Tibial nerve (tissue), 4 donors: ENCODE data around the gene PUM1. TPM values are rescaled to one million over a fixed set of nuclear protein-coding genes. Genes with fewer than 3 reads are reported as not detected.
A peak's percentile ranks its signal among the peaks of the same experiment; 100 is the strongest.

Experiments
- DNase-seq, 2 donors: peaks; one replicate each; pipeline ENCODE4 v3.0.0-alpha.2; 2019; ENCODE audit warnings: low spot score in 2 of 2
- H3K27ac ChIP-seq, 4 donors: fragments of 200-600 bp; sonication (generic) in 3 of 4; one replicate each; pipeline ENCODE4 v1.5.1; 2017 to 2019; ENCODE audit warnings: mild to moderate bottlenecking in 1 of 4
- H3K27me3 ChIP-seq, 2 donors: fragments of 200-600 bp; sonication (generic) in 1 of 2; one replicate each; pipeline versions ENCODE4 v1.5.1 to v1.6.0; 2017 to 2019
- H3K36me3 ChIP-seq, 3 donors: fragments of 200-600 bp; sonication (generic); one replicate each; pipeline ENCODE4 v1.5.1; 2018 to 2019
- H3K4me1 ChIP-seq, 4 donors: fragments of 200-600 bp; sonication (generic) in 3 of 4; one replicate each; pipeline ENCODE4 v1.5.1; 2017 to 2019
- H3K4me3 ChIP-seq, 4 donors: fragments of 200-600 bp; sonication (generic) in 3 of 4; one replicate each; pipeline ENCODE4 v1.5.1; 2017 to 2019; ENCODE audit warnings: mild to moderate bottlenecking in 1 of 4, moderate library complexity in 1 of 4
- H3K9me3 ChIP-seq, 4 donors: fragments of 200-600 bp; sonication (generic) in 3 of 4; one replicate each; pipeline ENCODE4 v1.5.1; 2017 to 2019
- CTCF ChIP-seq, 5 experiments: fragments of 200-600 bp in 3 of 5; fragments of 450-650 bp in 2 of 5; sonication (generic) in 3 of 5; IDR thresholded peaks; one replicate each; pipeline ENCODE4 v1.5.1; 2016 to 2019; ENCODE audit warnings: antibody characterized with exemption in 5 of 5, mild to moderate bottlenecking in 3 of 5, moderate library complexity in 2 of 5
- EP300 ChIP-seq, 2 donors: sonication (generic); formaldehyde crosslinking; IDR thresholded peaks; one replicate each; pipeline ENCODE4 v1.6.1; 2017; ENCODE audit warnings: antibody characterized with exemption in 2 of 2, mild to moderate bottlenecking in 1 of 2
- POLR2A ChIP-seq, 2 donors: fragments of 450-650 bp; IDR thresholded peaks; one replicate each; pipeline ENCODE4 v1.6.1; 2017; ENCODE audit warnings: antibody characterized with exemption in 2 of 2, mild to moderate bottlenecking in 2 of 2, moderate library complexity in 2 of 2
- WGBS, 2 donors: methylation state at CpG; one replicate each; pipeline ENCODE4 v1.1.5; 2018; 5-methylcytosine and 5-hydroxymethylcytosine counted together
- total RNA-seq, 4 donors: library from RNA; depleted of rRNA; stranded (reverse); fragments of >200 nt; gene quantifications; one replicate each; pipeline ENCODE4 v1.1.0, GENCODE V29; 2016

The PUM1 gene
- total RNA-seq, 4 donors from 2014 or later, result 64.8 to 93.4 (median 76.0) TPM

- peaks cover 0 to 15% (median 0%) of the 10 kb centered on the region in 4 donors for H3K4me1 ChIP-seq
- WGBS, 2 donors, result 86 to 89% methylated on average over 3 of the region's 3 CpGs
- H3K27ac ChIP-seq, result no peak overlapping the region
- no peaks in the 10 kb centered on the region for H3K9me3 ChIP-seq
- no peak overlapping the region for H3K4me3 ChIP-seq
- TF ChIP-seq POLR2A (IDR thresholded peaks at IDR 0.05) (no peak), EP300 (IDR thresholded peaks at IDR 0.05) (no peak), CTCF (IDR thresholded peaks at IDR 0.05) (no peak)
- no peaks in the 10 kb centered on the region for H3K27me3 ChIP-seq
- no peak for DNase-seq
- peaks cover 2 to 70% (median 9%) of the 10 kb centered on the region in 3 donors for H3K36me3 ChIP-seq
Measured at GRCh38 chr1:30934613-30935012, 130.9 kb downstream of the PUM1 start.

GRCh38 chr1:30933874-30934252 lies 131.7 kb downstream of the PUM1 start:
- Histone ChIP-seq H3K4me3 (no peak overlapping the region), H3K27me3 (no peaks in the 10 kb centered on the region), H3K27ac (no peak overlapping the region), H3K9me3 (no peaks in the 10 kb centered on the region), H3K4me1 (peaks cover 0 to 17% (median 0%) of the 10 kb centered on the region in 4 donors), H3K36me3 (peaks cover 2 to 63% (median 9%) of the 10 kb centered on the region in 3 donors)
- 84 to 85% methylated on average over 4 of the region's 4 CpGs for WGBS, 2 donors
- TF ChIP-seq EP300 (IDR thresholded peaks at IDR 0.05), result no peak
- no peak for TF ChIP-seq POLR2A (IDR thresholded peaks at IDR 0.05)
- no peak for TF ChIP-seq CTCF (IDR thresholded peaks at IDR 0.05)
- DNase-seq, result no peak

- H3K9me3 ChIP-seq, result no peaks in the 10 kb centered on the region
- no peaks in the 10 kb centered on the region for H3K27me3 ChIP-seq
- DNase-seq, result no peak
- peaks cover 0 to 17% (median 0%) of the 10 kb centered on the region in 4 donors for H3K4me1 ChIP-seq
- 71 to 73% methylated on average over 6 of the region's 6 CpGs for WGBS, 2 donors
- no peak overlapping the region for H3K4me3 ChIP-seq
- TF ChIP-seq EP300 (IDR thresholded peaks at IDR 0.05) (no peak), CTCF (IDR thresholded peaks at IDR 0.05) (no peak), POLR2A (IDR thresholded peaks at IDR 0.05) (no peak)
- H3K27ac ChIP-seq, result peak overlapping the region in 2 of 4 donors; percentile 52 to 62
- H3K36me3 ChIP-seq, result peaks cover 0 to 36% (median 0%) of the 10 kb centered on the region in 3 donors
Measured at GRCh38 chr1:30930631-30931173, 134.8 kb downstream of the PUM1 start.

- H3K4me3 ChIP-seq, result no peak overlapping the region
- TF ChIP-seq POLR2A (IDR thresholded peaks at IDR 0.05), result no peak
- TF ChIP-seq EP300 (IDR thresholded peaks at IDR 0.05), result no peak
- TF ChIP-seq CTCF (IDR thresholded peaks at IDR 0.05), result no peak
- H3K36me3 ChIP-seq, result peaks cover 0 to 31% (median 0%) of the 10 kb centered on the region in 3 donors
- H3K27me3 ChIP-seq, result no peaks in the 10 kb centered on the region
- no peaks in the 10 kb centered on the region for H3K9me3 ChIP-seq
- 56 to 67% methylated on average over 8 of the region's 8 CpGs for WGBS, 2 donors
- peak overlapping the region in 2 of 4 donors; percentile 17 to 62 for H3K27ac ChIP-seq
- no peak for DNase-seq
- H3K4me1 ChIP-seq, result peaks cover 0 to 17% (median 0%) of the 10 kb centered on the region in 4 donors
Measured at GRCh38 chr1:30929944-30930525, 135.5 kb downstream of the PUM1 start.

GRCh38 chr1:30929135-30929889 lies 136.2 kb downstream of the PUM1 start:
- 50 to 58% methylated on average over 5 to 6 of the region's 6 CpGs for WGBS, 2 donors
- H3K27me3 ChIP-seq, result no peaks in the 10 kb centered on the region
- DNase-seq, result peak in 1 of 2 donors; percentile 62
- peaks cover 0 to 24% (median 0%) of the 10 kb centered on the region in 3 donors for H3K36me3 ChIP-seq
- H3K4me3 ChIP-seq, result no peak overlapping the region
- peak overlapping the region in 3 of 4 donors; percentile 8 to 46 (median 29) for H3K27ac ChIP-seq
- H3K9me3 ChIP-seq, result no peaks in the 10 kb centered on the region
- H3K4me1 ChIP-seq, result peaks cover 0 to 17% (median 0%) of the 10 kb centered on the region in 4 donors
- no peak for TF ChIP-seq EP300 (IDR thresholded peaks at IDR 0.05)
- TF ChIP-seq CTCF (IDR thresholded peaks at IDR 0.05), result peak; percentile 52 to 79 (median 65)
- TF ChIP-seq POLR2A (IDR thresholded peaks at IDR 0.05), result no peak
